Cardiac muscle cell (in vitro differentiated cells and primary cell): Measurements from ENCODE around the gene WDR38. TPM values are rescaled to one million over a fixed set of nuclear protein-coding genes. Genes with fewer than 3 reads are reported as not detected.
"Not testable (repeated sequence)": the region's sequence is repeated elsewhere in the genome, so short reads cannot be mapped to it uniquely, and the experiment has no call there.

Source experiments
- DNase-seq, 2 donors: peaks; one replicate each; pipeline versions ENCODE4 v3.0.0 to v3.0.0-alpha.2; 2010 to 2017; ENCODE audit warnings: low read depth in 1 of 2, low spot score in 1 of 2
- H3K27ac ChIP-seq: fragments of 200-600 bp; sonication (generic); 2 replicates; pipeline ENCODE4 v1.5.1; 2016
- H3K27me3 ChIP-seq: fragments of 200-600 bp; sonication (generic); 2 replicates; pipeline ENCODE4 v1.6.0; 2016; ENCODE audit warnings: control low read depth
- H3K36me3 ChIP-seq: fragments of 200-600 bp; sonication (generic); 2 replicates; pipeline ENCODE4 v1.5.1; 2016; ENCODE audit warnings: control low read depth
- H3K4me1 ChIP-seq: fragments of 200-600 bp; sonication (generic); 2 replicates; pipeline ENCODE4 v1.8.1; 2017; ENCODE audit warnings: low read depth, mild to moderate bottlenecking, mixed run types
- H3K4me3 ChIP-seq: fragments of 200-600 bp; sonication (generic); 2 replicates; pipeline ENCODE4 v1.5.1; 2016; ENCODE audit warnings: mild to moderate bottlenecking
- H3K9me3 ChIP-seq: fragments of 200-600 bp; sonication (generic); 2 replicates; pipeline ENCODE4 v1.5.1; 2017; ENCODE audit warnings: low read depth, mild to moderate bottlenecking, control low read depth
- polyA plus RNA-seq: library from polyadenylated mRNA; unstranded; fragments of >200 nt; fragmentation: Nextera tagmentation; extraction: Ambion mirVana; gene quantifications from 2 replicates; pipeline ENCODE4 v1.2.1, GENCODE V29; 2016
- total RNA-seq: library from RNA; depleted of rRNA; stranded (reverse); fragments of >200 nt; gene quantifications from 2 replicates; pipeline ENCODE4 v1.2.3, GENCODE V29; 2016
- TF ChIP-seq, protein P1 (sequence below): IDR thresholded peaks from 2 replicates; pipeline ENCODE4 v1.5.1; 2012; ENCODE audit warnings: low read depth, mild to moderate bottlenecking, low read length

Gene WDR38
- total and polyA plus RNA-seq, 2 experiments from 2014 or later: not detected

DNA sequence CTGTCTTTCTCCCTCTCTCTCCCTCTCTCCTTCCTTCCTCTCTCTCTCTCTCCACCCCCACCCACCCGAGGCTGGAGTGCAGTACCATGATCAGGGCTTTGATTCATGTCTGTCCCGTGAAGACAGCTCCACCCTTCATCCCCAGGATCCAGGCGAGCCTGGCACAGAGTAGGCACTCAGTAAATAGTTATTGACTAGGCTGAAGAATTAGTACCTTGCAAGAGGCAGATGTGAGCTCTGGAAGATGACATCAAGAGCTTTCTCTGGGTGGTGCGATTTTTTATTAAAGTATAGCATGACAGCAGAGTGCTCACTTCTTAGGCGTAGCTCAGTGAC is 24.0 kb upstream of the WDR38 start:
- no peak overlapping the region for H3K4me3 ChIP-seq
- DNase-seq: no peak
- TF ChIP-seq, protein P1, sequence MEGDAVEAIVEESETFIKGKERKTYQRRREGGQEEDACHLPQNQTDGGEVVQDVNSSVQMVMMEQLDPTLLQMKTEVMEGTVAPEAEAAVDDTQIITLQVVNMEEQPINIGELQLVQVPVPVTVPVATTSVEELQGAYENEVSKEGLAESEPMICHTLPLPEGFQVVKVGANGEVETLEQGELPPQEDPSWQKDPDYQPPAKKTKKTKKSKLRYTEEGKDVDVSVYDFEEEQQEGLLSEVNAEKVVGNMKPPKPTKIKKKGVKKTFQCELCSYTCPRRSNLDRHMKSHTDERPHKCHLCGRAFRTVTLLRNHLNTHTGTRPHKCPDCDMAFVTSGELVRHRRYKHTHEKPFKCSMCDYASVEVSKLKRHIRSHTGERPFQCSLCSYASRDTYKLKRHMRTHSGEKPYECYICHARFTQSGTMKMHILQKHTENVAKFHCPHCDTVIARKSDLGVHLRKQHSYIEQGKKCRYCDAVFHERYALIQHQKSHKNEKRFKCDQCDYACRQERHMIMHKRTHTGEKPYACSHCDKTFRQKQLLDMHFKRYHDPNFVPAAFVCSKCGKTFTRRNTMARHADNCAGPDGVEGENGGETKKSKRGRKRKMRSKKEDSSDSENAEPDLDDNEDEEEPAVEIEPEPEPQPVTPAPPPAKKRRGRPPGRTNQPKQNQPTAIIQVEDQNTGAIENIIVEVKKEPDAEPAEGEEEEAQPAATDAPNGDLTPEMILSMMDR: no peak
- H3K36me3 ChIP-seq: no peaks in the 10 kb centered on the region
- H3K27ac ChIP-seq: no peak overlapping the region
- peaks cover 1% of the 10 kb centered on the region for H3K4me1 ChIP-seq
- H3K27me3 ChIP-seq: no peaks in the 10 kb centered on the region
- H3K9me3 ChIP-seq: no peaks in the 10 kb centered on the region

DNA sequence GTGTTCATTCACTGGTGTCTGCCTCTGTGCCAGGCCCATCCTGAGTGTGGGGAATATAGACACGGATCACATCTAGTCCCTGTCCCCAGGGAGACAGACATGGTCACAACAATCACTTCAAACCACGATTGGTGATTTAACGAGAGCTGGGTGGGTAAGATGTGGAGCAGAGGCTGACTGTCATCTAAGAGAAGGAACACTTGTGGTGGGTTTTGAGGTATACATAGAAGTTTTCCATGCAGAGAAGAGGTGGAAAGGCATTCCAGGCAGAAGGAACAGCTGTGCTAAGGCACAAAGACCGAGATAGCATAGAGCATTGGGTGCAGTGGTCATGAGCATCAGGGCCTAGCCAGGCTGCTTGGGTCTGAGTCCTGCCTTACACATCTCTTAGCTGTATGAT is 22.7 kb upstream of the WDR38 start:
- TF ChIP-seq, protein P1: no peak
- no peak overlapping the region for H3K27ac ChIP-seq
- peaks cover 11% of the 10 kb centered on the region for H3K4me1 ChIP-seq
- no peak overlapping the region for H3K4me3 ChIP-seq
- H3K27me3 ChIP-seq: no peaks in the 10 kb centered on the region
- no peaks in the 10 kb centered on the region for H3K36me3 ChIP-seq
- no peak for DNase-seq
- no peaks in the 10 kb centered on the region for H3K9me3 ChIP-seq

DNA sequence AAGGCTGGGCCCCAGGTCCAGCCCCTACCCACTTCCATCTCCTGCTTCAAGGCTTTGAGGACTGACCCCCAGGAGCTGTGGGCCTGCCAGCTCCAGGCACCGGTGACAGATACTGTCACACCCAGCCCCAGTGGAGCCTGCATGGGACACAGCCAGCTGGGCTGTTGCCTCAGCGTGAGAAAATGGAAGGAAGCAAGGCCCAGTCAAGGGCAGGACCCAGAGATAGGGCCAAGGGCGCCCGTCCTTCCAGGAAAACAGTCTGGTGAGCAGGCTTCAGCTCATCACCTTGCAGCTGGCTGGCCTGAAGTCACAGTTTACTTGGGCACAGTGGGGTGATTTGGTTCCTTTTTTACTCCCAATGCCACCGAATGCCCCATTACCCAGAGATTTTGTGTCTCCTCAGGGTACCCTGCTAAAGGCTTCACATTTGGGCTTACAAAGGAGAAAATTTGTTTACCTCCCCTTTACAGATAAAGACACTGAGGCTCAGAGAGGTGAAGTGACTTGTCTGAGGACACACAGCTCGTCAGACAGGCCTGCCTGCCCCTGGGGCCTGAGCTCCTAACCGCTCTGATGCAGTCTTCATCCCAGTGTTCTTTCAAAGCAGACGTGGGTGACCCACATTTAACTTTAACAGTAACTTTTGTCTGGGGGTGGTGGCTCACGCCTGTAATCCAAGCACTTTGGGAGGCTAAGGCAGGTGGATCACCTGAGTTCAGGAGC is 21.5 kb upstream of the WDR38 start:
- Histone ChIP-seq H3K27me3 (no peaks in the 10 kb centered on the region), H3K4me1 (peaks cover 14% of the 10 kb centered on the region), H3K36me3 (no peaks in the 10 kb centered on the region), H3K27ac (peak overlapping the region; percentile 74), H3K4me3 (no peak overlapping the region), H3K9me3 (no peaks in the 10 kb centered on the region)
- DNase-seq: no peak
- TF ChIP-seq, protein P1: no peak

DNA sequence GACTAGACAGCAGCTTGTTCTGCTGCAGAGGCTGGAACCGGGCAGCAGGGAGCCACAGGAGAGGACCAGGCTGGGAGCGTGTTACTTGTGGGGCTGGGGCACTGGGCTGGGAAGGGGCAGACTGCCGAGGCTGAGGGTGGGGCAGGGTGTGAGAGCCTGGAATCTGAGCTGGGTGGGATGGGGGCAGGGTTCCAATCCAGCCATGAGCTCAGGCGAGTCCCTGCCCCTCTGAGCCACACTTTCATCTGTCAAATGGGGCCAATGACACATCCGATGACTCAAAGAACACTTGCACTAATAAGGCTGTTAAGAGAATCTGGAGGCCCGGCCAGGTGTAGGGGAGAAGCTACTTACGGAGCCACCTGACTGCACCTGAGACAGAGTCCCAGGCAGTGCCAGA is 18.7 kb upstream of the WDR38 start:
- no peaks in the 10 kb centered on the region for H3K27me3 ChIP-seq
- TF ChIP-seq, protein P1: no peak
- no peak overlapping the region for H3K4me3 ChIP-seq
- H3K4me1 ChIP-seq: peaks cover 14% of the 10 kb centered on the region
- DNase-seq: no peak
- no peaks in the 10 kb centered on the region for H3K36me3 ChIP-seq
- no peaks in the 10 kb centered on the region for H3K9me3 ChIP-seq
- peak overlapping the region; percentile 98 for H3K27ac ChIP-seq

DNA sequence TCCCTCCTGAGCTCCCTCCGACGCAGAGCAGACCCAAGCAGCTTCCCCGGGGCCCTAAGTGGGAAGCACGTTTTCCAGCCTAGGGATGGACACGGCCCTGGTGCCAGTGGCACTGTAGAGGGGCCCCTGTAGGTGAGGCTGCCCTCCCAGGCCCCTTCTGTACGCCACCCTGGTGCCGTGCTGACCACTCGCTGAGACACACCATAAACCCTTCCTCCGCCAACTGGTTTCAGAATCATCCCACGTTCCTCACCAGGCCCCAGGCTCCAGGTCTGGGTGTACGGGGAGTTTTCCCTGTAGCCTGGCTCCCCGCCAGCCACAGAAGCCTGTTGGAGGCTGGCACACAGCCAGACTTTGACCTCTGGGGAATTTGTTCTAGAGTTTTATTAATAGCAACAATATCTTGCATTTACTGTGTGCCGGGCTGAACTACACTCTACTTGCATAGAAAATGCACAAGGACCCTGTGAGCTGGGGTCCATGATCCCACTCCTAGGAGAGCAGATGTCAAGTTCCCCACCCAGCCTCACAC is 18.2 kb upstream of the WDR38 start:
- TF ChIP-seq, protein P1: no peak
- no peaks in the 10 kb centered on the region for H3K27me3 ChIP-seq
- no peaks in the 10 kb centered on the region for H3K9me3 ChIP-seq
- H3K27ac ChIP-seq: peak overlapping the region; percentile 98
- DNase-seq: peak; percentile 92 to 96
- no peaks in the 10 kb centered on the region for H3K36me3 ChIP-seq
- peaks cover 14% of the 10 kb centered on the region for H3K4me1 ChIP-seq
- no peak overlapping the region for H3K4me3 ChIP-seq

DNA sequence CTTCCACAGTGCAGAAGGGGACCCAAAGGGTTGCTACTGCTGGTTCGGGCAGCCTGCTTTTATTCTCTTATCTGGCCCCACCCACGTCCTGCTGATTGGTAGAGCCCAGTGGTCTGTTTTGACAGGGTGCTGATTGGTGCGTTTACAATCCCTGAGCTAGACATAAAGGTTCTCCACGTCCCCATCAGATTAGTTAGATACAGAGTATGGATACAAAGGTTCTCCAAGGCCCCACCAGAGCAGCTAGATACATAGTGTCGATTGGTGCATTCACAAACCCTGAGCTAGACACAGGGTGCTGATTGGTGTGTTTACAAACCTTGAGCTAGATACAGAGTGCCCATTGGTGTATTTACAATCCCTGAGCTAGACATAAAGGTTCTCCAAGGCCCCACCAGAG is 15.1 kb upstream of the WDR38 start:
- H3K27ac ChIP-seq, H3K4me3 ChIP-seq, H3K36me3 ChIP-seq, DNase-seq, H3K9me3 ChIP-seq, H3K27me3 ChIP-seq: not testable (repeated sequence)
- H3K4me1 ChIP-seq: peaks cover 14% of the 10 kb centered on the region

DNA sequence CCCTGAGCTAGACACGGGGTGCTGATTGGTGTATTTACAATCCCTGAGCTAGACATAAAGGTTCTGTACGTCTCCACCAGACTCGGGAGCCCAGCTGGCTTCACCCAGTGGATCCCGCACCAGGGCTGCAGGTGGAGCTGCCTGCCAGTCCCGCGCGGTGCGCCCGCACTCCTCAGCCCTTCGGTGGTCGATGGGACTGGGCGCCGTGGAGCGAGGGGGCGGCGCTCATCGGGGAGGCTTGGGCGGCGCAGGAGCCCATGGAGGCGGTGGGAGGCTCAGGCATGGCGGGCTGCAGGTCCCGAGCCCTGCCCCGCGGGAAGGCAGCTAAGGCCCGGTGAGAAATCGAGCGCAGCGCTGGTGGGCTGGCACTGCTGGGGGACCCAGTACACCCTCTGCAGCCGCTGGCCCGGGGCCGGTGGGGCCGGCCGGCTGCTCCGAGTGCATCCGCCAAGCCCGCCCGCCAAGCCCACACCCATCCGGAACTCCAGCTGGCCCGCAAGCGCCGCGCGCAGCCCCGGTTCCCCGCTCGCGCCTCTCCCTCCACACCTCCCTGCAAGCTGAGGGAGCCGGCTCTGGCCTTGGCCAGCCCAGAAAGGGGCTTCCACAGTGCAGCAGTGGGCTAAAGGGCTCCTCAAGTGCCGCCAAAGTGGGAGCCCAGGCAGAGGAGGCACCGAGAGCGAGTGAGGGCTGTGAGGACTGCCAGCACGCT is 14.5 kb upstream of the WDR38 start:
- DNase-seq, H3K4me3 ChIP-seq, H3K9me3 ChIP-seq, H3K27ac ChIP-seq, H3K27me3 ChIP-seq, H3K36me3 ChIP-seq: not testable (repeated sequence)
- H3K4me1 ChIP-seq: peaks cover 14% of the 10 kb centered on the region
